ENCODE measurements around the gene GCNT1.

GRCh38 chr9:76448501-76448900, 10.5 kb upstream of the GCNT1 start:
- TF ChIP-seq CTCF (IDR thresholded peaks at IDR 0.05; ENCODE audit: low read depth, low read length, poor library complexity, severe bottlenecking) (no peak), EZH2phosphoT487 (IDR thresholded peaks at IDR 0.05; ENCODE audit: borderline replicate concordance, low read length) (no peak)

Data from DOHH2 (cell line).